GM12801 (cell line): ENCODE data around the gene RBM19.

ENCODE experiments used
- TF ChIP-seq, protein P1 (sequence below): IDR thresholded peaks from one replicate; pipeline ENCODE4 v1.5.1; 2011; ENCODE audit warnings: control low read depth; ENCODE audit not compliant: insufficient read length; ENCODE audit errors: extremely low read depth

Gene RBM19

DNA sequence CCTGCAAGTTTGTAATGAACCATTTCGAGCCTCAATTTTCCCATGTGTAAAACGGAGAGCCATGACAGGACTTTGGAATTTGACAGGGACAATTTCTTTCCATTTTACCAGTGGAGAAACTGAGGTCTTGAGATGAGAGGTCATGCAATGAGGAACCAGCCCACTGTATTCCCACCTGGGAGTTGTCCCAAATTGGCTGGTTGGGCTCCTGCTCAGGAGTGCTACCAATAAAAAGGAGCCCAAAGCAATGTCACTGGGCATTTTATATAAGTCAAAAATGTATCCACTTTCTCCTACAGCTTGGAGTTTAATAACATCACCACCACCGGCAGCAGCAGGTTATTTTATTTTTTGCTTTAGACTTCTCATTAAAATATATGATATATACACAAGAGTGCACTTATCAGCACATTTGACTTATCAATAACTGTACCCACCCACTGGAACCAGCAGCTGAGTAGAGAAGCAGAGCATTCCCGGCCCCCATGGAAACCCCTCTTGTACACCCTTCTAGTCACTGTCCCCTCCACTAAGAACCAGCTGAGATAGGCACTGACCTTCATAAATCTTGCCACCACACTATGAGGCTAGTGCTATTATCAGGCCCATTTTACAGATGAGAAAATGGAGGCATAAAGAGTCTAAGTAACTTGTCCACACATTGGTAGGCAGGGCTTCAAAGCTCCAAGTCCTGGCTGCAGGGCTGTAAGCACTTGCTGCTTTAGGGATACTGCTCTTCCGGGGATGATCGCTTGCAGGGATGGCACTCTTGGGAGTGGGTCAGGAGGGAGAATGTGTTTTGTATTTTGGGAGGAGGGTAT lies 25.3 kb upstream of the RBM19 start:
- TF ChIP-seq, protein P1, sequence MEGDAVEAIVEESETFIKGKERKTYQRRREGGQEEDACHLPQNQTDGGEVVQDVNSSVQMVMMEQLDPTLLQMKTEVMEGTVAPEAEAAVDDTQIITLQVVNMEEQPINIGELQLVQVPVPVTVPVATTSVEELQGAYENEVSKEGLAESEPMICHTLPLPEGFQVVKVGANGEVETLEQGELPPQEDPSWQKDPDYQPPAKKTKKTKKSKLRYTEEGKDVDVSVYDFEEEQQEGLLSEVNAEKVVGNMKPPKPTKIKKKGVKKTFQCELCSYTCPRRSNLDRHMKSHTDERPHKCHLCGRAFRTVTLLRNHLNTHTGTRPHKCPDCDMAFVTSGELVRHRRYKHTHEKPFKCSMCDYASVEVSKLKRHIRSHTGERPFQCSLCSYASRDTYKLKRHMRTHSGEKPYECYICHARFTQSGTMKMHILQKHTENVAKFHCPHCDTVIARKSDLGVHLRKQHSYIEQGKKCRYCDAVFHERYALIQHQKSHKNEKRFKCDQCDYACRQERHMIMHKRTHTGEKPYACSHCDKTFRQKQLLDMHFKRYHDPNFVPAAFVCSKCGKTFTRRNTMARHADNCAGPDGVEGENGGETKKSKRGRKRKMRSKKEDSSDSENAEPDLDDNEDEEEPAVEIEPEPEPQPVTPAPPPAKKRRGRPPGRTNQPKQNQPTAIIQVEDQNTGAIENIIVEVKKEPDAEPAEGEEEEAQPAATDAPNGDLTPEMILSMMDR = no peak

DNA sequence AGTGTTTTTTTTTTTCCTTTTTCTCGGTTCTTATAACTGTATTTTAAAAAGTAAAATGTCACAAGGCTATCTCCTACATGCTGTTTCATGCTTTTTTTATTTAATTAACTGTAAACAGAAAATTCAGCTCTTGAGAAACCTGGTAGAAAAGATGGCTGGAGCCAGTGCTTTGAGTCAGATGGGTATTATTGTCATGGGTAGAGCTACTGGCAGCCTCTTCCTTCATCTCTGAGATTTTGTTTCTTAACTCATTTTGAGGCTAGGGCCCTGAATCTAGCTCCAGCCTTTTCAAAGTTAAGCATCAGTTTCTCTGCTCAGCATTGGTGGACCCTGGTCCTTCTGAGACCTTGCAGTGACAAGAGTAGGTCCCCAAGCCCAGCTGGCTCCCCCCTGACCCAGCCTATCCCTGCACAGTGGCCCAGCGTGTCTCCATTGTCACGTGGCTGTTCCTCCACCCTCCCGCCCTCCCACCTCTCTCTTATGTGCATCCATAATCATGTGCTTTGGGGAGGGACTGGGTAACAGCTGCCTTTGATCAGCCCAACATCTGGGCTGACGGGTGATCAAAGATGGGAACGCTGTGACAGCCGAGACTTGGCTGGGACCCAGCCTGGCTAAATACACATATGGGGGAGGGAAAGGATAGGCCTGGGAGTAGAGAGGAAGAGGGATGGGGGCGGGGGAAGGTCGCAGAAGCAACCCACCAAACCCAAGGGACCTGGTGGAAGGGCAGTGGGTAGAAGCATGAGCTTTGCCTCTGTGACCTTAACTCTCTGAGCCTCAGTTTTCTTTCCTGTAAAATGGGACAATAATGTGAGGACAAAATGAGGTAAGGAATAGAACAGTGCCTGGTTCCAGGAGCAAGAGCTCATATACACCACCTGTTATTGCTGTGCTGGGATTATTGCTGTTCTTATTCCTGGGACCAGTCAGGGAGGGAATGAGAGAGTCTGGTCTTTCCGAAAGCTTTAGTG lies 24.4 kb upstream of the RBM19 start:
- TF ChIP-seq, protein P1 = no peak

DNA sequence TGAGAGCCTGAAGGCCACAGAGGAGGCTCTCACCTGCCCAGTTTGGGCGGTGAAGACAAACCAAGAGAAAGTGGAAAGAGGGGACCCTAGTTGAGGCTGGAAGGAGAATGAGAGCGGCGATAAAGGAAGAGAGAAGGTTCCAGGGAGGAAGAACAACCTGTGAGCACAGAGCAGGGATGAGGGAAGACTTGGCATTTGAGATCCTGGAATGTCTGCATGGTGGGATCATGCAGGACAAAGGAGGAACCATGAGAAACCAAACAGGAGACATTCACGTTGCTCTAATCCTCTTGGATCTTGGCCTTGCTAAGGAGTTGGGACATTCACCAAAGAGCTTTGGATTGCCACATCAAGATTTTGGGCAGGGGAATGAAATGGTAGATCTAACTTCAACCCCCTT lies 22.9 kb upstream of the RBM19 start:
- TF ChIP-seq, protein P1 = no peak

DNA sequence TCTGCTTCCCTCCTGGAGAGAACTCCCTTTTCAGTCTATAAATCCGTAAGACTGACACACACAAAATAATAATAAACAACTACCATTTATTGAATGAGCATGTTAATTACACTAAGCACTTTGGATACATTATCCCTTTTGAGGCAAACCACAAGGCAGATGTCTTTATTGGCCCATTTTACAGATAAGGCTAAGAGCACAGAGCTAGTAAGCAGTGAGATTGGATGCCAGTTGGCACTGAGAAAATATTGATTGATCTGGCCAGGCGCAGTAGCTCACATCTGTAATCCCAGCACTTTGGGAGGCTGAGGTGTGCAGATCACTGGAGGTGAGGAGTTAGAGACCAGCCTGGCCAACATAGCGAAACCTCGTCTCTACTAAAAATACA lies 21.9 kb upstream of the RBM19 start:
- TF ChIP-seq, protein P1 = no peak

DNA sequence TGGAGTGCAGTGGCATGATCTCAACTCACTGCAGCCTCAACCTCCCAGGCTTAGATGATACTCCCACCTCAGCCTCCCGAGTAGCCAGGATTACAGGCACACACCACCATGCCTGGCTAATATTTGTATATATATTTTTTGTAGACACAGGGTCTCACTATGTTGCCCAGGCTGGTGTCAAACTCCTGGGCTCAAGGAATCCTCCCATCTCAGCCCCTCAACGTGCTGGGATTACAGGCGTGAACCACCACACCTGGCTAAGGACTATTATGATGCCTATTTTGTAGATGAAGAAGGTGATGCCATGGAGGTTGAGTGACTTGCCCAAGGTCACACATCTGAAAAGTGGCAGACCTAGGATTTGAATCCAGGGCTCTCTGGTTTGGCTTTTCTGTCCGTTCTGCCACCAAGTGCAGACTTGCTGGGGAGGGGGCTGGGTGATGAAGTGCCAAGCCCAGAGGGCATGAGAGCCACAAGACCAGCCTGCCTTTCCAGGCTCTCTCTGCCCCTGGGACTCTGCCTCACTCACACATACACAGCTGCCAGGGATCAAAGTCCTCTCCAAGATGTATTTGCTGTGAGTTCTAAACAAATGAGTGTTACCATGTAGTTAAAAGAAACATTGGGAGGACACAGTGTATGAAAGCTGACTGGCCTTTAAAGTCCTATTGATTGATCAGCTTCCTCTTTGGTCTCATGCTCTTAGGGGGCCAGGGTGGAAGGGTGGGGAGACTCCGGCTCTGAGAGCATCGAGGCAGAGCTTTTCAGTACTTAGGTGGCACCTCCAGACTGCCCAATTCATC lies 21.3 kb upstream of the RBM19 start:
- TF ChIP-seq, protein P1 = no peak

DNA sequence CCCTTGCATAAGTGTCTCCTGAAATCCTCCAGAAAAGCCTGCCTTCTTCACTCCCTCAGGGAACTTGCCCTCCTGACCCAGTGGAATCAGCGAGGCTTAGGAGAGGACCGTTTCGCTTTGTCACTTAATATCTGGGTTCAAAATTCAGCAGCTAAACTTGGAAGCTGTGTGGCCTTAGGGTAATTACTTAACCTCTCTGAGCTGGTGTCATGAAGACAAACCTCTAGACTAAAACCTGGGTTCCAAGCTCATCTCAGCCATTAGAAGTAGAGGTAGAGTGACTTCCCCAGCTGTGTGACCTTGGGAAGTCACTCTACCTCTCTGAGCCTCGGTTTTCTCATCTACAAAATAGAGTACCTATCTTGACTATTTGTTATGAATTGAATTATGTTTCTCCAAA lies 18.3 kb upstream of the RBM19 start:
- TF ChIP-seq, protein P1 = no peak
